HG02973 (cell line): Measurements from ENCODE around the gene HOXB3.

Experiments
- ATAC-seq: cut with Tn5 transposase; IDR thresholded peaks from one replicate; pipeline ENCODE4 v1.9.1; 2021; ENCODE audit warnings: moderate library complexity; ENCODE audit not compliant: unreplicated experiment

The HOXB3 gene

DNA sequence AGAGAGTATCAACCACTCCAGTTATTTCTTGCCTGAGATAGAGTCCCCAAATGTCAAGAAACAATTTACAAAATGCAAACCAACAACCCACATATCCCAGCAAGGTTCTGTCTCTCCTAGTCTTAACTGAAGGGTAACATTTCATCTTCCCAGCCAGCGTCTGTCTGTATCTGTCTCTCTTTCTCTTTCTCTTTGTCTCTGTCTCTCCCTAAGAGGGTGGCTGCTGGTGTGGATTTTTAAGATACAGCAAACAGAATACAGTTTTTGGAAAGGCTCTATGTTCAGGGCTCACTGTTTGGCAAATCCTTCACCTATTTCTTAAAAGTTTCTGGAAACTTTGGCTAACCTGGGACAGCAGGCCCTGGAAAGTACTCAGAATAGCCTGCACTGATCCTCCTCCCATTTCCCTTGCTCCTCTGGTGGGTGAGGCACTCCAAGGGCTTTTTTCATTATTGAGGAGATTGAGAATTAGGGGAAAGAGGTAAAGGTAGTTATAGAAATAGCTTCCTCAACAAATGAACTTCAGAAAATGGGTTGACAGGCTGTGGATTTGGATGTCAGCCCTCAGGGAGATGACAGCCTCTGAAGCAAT is 18.1 kb downstream of the HOXB3 start:
- ATAC-seq: no peak

DNA sequence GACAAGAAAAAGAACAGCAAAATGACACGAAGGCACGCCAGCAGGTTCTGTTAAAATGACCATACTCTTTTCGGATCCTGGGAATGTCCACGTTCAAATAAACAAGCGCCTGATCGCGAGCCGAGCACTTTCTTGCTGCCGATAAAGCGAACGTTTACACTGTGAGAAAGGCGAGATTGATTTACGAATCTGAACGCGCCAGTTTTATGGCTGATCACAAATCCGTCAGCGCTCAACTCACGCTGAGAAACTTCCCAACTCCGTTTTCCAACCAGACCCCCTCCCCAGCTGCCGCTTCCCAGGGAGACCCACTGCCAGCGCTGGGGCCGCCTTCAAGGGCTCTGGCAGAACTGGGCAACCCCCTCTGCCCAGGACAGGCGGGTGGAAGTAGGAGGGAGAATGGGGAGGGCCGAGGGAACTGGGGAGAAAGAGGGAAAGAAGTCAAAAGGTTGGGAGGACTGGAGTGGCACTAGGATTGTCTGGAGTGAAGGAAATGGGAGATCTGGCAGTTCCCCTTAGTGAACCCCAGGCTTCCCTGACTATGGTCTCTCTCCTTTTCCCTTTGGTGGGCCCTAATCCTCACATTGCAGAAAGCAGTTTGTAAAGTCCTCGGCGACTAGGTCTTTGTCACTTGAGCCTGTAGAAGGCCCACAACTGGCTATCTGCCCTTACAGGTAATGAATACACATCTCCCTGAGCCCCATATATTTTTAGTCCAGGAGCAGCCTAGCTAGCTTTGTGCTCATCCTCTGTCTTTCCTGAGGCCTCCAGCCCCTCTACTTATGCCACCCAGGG is 18.8 kb downstream of the HOXB3 start:
- no peak for ATAC-seq

DNA sequence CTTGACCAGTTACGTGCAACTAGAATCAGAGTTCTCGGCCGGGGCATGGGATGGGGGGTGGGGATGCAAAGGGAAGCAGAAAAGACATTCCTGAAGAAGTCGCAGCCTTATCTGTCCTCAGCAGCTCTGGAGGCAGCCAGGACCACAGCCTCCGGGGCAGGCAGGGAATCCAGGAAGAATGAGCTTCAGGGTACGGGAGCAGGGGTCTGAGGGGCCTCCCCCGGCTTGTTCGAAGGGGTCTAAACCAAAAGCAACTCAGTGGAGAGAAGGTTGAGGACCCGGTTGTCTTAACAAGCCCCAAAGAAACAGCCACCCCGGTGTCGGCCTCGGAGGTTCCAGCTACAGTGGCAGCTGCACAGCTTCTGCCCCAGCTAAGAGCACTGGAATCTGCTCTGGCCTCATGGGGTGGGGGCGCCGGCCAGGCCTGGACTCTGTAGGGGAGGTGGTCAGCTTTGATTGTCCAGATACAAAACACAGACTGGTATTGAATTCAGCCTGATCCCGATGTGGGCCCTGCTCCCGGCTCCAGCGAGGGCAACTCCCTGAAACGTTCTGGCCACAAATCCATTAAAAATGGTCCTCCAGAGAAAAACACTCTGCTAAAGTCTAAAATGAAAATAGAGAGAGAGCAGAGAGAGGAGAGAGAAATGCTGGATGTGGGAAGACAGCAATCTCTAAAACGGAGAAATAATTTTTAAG is 19.6 kb downstream of the HOXB3 start:
- ATAC-seq: no peak

DNA sequence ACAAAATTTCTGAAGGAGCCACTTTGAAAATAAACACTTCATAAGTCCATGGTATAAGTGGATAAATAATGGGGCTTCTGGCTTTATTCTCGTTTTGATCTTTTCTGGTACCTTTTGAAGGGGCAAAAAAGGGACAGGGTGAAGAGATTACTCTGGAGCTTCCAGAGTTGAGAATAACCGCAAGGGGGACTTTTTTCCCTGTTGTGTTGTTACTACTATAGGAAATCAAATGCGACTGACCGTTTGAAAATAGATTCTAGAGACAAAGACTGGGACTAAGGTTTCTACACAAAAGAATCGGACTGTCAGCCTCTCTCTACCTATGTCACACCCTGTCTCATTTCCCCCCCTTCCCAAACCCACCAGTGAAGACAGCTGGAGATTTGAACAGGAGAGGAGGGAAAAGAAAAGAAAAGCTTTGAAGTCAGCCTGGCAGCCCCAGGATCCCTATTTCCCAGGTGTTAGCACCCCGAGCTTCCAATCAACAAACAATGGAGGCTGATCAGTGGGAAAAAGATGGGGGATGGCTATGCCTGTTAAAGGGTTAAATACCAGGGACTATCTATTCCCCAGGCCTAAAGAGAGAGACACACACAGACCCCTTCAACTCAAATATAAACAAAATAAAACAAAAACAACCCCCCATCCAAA is 20.2 kb downstream of the HOXB3 start:
- ATAC-seq: no peak

DNA sequence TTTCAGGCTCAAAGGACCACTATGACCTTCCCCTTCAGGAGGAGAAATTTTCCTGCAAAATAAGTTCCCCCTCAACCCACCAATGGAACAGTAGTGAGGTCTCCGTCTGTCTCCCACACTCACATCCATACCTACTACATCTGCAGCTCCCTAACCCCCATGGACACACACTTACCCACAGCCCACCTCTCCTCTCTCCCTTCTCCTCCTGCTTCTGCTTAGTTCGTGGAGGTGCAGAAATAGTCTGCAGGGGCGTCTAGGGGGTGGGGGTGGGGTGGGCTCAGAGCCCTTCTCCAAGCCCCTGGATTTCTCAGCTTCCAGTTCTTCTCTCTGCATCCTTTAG is 20.8 kb downstream of the HOXB3 start:
- ATAC-seq: no peak

DNA sequence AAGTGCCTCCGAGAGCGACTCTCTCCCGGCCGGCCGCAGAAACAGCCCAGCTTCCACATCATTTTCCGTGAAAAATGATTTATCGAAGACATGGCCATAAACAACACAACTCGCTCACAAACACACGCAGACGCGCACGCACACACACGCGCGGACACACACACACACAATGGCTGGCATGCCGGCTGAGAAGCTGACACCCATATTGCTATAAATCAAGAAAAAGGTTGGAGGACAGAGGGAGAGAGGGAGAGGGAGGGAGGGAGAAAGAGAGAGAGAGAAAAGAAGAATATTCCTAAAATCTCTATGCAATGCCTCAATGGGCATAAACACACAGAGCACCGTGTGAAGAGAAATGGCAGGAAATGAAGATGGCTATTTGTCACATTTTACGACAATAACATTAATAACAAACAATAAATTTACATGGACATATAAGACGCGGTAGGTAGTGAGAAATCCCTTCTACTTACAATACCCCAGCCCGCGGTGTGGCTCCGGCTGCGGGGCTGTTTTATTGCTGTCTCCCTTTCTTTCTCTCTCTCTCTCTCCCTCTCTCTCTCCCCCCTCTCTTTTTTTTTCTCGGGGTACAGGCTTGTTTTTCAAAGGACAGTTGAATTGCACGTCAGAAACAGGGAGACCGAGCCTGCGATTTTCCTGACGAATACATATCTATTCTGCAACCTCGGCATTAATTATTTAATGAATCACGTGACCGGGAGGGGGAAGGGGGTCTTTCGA is 21.4 kb downstream of the HOXB3 start:
- no peak for ATAC-seq

DNA sequence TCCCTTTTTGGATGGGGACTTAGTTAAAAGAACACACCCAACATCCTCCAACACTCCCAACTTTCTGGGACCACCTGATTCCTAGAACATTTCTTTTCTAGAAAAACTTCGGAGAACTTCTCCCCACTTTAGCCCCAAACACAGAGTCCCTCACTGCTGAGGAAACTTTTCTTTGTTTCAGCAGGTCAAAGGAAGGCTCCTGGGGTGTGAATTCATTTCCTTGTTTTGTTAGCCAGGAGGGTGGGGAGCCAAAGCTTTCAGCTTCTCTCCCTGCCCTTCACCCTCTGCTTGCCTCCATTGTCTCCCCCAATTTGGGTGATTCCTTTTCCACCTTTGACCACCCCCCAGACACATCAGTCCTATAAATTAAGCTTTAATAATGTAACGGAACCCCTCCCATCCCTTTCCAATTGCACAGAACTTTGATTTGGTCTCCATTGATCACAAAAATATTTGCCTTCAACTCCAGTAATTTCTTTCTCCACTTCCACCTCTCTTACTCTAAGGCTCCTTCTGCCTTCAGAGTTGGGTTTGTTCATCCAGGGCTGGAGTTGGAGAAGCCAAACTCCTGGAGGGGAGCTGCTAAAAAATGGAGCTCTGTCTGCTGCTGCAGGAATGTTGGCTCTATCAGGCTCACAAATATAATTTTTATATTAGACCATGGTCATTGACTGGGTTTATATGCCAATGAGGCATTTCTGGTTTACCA is 22.2 kb downstream of the HOXB3 start:
- ATAC-seq: no peak

DNA sequence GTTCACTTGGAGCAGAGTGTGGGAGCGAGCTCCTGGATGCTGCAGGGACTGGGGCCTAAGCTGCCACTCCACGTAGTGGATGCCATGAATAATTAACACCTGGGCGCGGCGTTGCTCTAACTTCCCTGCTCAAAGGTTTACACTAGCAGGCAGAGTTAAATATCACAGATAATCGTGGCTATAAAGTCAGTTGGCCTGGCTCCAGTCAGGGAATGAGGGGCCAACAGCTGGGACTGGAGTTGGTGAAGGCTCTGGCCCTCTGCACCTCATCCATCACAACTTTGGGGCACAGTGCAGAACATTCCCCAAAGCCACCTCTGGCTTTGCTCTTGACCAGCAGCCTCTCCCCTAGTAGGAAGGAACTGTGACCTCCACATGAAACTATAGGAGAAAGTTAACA is 22.8 kb downstream of the HOXB3 start:
- ATAC-seq: no peak

DNA sequence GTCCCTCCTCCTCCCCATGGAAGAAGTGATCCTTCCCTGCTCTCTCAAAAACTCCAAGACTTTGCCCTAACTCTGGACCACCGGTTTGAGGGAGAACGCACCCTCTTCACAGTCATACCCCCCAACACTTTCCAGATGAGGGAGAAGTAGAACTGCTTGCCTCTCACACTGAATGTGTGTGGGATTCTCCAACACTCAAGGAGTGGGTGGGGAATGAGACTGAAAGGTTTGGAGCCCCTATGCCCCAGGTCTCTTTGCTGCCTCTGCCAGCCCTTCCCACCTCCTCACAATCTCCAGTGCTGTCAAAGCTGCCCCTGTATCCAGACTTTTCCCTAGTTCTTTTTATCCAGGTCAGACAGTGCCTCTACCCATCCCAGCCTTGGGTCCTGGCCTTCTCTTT is 23.3 kb downstream of the HOXB3 start:
- ATAC-seq: no peak

DNA sequence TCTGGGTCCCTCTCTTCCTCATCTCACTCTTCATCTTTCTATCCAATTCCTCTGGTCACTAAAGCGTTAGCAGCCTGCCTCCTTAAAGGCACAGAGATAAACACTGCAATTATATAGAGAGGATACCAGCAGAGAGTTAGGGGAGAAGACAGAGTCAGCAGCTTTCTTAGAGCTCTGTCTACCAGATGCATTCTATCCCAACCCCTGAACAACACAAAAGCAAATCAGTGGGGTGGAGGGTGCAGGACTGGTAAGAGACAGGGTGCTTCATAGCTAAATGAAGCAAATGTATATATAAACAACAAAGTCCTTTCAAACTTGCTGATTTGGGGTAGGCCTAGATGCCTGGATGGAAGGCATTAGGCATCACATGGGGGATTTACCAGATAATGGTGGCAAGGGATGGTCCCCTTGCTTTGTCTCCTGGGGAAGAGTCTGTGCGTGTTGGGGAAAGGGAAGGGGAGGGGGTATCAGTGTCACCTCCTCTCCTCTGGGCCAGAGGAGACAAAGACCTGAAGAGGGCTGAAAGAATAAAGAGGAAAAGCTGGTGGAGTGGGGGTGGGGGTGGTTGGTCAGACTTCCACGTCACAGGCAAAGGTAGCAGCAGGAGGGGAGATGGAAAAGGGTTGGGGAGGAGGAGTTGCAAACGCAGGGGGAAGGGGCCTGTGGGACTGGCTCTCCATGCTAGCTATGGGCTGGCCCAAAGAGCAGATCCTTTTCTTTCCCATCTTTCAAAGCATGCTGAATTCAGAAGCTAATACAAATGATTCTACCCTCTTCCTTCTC is 23.9 kb downstream of the HOXB3 start:
- ATAC-seq: no peak

DNA sequence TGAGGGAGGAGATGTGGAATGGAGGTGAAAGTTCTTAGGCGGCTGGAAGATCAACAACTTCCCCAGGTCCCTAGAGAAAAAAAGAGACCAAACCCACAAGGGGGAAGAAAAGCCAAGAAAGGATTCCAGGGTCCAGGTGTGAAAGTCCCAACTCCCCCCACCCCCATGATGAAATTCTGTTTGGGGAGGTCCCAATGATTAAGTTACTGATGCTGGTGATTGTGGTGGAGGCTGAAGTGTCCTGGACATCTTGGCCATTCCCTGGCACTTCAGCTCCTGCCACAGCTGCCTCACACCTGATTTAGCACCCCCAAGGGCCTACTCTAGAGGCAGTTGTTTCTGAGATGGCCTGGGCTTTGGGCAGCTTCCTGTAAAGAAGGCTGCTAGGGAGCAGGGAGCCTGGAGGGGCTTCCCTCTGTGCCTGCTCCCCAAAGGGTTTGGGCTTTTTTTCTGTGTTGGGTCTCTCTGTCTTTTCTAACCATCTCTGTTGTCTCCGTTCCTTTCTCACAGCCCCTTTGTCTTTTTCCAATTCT is 25.0 kb downstream of the HOXB3 start:
- no peak for ATAC-seq

DNA sequence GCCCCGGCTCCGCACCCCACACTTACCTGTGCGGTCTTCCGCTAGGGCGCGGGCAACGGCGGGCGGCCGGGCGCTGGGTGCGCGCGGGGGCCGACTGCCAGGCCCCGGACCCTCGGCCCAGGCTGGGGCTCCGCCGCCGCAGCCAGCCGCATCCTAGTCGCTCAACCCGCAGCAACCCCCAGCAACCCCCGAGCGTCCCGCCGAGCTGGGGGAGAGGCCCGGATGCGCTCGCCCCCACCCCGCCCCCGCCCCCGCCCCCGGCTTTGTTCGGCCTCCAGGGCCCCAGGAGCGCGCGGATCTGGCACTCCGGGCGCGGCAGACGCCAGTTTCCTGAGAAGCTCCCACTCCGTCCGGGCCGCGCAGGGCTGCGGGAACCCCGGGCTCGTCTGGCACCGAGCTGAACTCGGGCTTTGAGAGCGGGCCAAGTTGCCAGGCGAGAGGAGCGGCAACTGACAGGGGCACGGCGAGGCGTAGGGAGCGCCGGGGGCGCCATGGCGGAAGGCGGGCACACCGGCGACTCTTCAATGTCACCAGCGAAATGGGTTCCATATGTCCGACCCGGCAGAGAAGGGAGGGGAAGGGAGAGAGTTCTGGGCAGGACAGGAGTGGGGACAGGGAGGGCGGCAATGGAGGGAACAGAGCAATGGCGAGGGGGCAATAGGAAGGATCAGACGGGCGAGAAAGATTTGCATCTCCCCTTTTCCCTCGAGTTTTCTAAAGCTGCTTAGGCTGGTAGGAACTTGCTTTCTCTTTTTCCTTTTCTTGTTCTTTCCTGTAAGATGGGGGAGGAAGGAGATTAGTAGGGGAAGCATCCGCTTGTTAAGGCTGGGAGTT is 25.6 kb downstream of the HOXB3 start:
- ATAC-seq: no peak

DNA sequence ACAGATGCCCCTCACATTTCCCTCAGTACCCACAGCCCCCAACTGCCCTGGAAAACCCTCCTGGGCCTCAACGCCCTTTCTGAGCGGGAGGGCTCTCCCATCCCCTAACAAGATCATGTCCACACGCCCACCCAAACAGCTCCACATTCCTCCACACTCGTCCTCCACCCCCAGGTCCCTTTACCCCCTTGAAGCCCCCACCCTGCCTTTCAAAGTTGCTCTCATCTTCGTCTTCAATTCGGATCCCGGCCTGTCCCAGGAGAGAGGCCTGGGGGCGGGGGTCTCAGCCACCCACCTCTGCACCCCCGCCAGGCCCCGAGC is 26.2 kb downstream of the HOXB3 start:
- no peak for ATAC-seq

DNA sequence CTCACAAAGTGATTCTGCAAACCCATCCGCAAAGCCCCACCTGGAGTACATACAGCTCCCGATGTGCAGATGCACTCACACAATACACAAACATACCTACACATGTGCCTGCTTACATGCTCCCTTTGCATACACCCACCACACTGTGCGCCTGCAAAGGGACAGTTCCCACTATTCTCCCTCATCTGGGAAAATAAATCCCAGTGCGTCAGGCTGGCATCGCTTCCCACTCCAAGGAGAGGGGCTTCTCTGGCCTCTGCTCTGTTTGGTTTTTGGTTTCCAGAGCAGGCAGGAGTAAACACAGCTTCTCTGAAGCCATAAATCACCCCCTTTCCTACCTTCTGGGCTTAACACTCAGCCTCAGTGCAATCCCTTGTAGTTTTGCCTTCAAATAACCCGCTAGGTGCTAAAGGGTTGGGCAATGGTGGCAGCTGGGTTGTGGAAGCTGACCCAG is 26.6 kb downstream of the HOXB3 start:
- no peak for ATAC-seq

DNA sequence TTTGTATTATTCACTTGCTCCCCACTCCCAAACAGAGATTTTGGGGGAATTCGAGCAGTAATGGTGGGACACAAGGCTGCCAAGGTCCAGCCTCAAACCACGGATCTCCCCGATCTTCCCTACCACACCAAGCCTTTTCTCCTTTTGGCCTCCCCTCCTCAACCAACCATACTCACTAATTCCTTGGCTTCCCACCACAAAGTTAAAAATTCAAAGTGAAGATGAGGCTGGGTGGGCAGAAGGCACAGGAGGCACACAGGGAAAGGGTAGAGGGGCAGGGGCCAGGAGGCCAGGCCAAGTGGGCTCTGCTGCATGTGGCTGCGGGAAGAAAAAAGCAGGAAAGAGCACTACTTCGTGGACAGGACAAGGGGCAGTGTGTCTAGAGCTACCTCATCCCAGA is 27.1 kb downstream of the HOXB3 start:
- no peak for ATAC-seq

DNA sequence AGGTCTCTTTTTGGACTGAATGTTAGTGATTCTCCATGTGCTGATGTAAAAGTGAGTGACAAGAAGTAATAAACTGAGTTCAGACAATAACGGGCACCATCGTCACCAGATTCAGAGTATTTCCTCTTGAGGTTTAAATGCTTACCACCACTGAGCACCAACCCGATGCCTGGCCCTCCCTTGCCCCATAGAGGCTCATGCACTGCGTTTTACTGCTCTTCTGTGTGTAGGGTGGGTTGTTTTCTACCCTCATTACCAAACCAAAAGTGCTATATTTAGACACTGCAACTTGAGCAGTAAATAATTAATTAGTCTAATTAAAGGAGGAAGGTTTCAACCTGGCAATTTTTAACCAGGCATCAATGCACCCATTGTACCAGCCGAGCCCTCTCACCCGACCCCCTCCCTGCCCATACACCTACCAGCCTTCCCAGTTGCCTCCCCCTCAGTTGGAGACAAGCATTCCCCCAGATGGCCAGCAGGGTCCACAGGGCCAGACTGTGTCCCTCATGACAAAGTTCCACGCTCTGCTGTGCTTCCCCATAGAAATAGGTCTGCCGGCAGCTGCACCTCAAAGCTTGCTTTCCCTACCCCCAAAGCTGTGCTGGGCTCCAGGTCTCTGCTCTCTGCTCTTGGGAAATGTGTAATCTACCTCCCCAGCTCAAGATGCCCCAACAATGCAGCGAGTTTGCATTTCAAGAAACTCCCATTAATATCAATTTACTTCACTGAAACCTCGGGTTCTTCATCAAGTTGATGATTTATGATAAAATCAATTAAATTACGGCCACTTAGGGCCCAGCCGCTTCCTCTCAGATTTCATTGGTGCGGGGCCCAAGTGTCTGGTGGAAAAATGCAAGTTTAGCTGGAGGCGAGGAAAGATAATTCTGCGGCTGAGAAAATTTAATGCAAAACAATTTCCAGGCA is 27.9 kb downstream of the HOXB3 start:
- no peak for ATAC-seq
